Loucy (cell line): ENCODE results near the gene DYNC1LI1.

Source experiments
- CTCF ChIP-seq: fragments of 200-600 bp; sonication (generic); conservative IDR thresholded peaks from 2 replicates; pipeline ENCODE4 v1.5.1; 2014; ENCODE audit warnings: mild to moderate bottlenecking, antibody characterized with exemption, low read length
- EZH2phosphoT487 ChIP-seq: fragments of 200-600 bp; IDR thresholded peaks from 2 replicates; pipeline ENCODE4 v1.6.1; 2018; ENCODE audit warnings: antibody characterized with exemption, mild to moderate bottlenecking, moderate library complexity, borderline replicate concordance

GRCh38 chr3:32592011-32592410, 21.4 kb upstream of the DYNC1LI1 start:
- TF ChIP-seq CTCF (no peak), EZH2phosphoT487 (no peak)
